ENCODE measurements around the gene CYP4F12.
"Not testable (repeated sequence)": the region's sequence is repeated elsewhere in the genome, so short reads cannot be mapped to it uniquely, and the experiment has no call there.

The CYP4F12 gene

DNA sequence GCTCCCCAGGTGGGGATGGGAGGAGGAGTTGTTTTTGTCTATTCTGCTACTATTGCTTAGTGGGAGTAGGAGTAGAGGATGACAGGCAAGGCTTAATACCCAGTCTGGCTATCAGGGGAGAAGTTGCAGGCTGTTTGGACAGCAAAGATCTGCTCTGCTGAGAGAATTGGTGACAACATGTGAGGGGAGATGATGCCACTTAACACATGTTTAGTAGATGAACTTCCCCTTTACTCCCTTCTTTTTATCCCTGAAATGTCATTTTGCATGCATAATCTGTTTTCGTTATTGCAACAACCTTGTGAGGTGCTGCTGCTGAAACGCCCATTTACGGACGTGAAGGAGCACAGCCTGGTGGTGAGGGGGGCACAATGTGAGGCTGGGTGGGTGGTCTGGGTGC lies 3.0 kb upstream of the CYP4F12 start:
- Mint-ChIP-seq H3K27me3 (peaks cover 4% of the 10 kb centered on the region), H3K4me1 (peaks cover 3% of the 10 kb centered on the region), H3K27ac (no peak overlapping the region), H3K4me3 (no peak overlapping the region), H3K9me3 (peaks cover 3% of the 10 kb centered on the region), H3K36me3 (no peaks in the 10 kb centered on the region)
- DNase-seq (ENCODE audit: low spot score in 2 of 2), result no peak
- no peak for ATAC-seq (ENCODE audit: low read depth)

DNA sequence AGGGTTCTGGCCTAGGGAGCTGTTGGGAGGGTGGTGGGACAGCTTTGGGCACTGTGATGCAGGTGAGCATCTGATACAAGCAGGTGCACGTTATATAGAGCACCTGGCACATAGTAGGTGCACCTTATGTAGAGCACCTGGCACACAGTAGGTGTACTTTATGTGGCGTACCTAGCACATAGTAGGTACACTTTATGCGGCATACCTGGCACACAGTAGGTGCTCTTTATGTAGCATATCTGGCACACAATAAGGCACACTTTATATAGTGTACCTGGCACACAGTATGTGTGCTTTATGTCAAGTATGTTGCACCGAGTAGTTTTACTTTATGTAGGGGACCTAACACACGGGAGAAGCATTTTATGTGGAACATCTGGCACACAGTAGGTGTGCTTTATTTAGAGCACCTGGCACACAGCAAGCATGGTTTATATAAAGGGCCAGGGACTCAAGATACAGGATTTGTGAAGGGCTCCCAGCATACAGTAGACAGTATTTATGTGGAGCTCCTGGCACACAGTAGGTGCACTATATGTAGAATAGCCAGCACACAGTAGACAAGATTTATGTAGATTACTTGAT lies 1.6 kb upstream of the CYP4F12 start:
- Mint-ChIP-seq H3K4me3 (no peak overlapping the region), H3K9me3 (peaks cover 3% of the 10 kb centered on the region), H3K36me3 (no peaks in the 10 kb centered on the region), H3K27me3 (peaks cover 4% of the 10 kb centered on the region), H3K4me1 (peaks cover 3% of the 10 kb centered on the region), H3K27ac (no peak overlapping the region)
- DNase-seq (ENCODE audit: low spot score in 2 of 2) (no peak), ATAC-seq (ENCODE audit: low read depth) (no peak)

DNA sequence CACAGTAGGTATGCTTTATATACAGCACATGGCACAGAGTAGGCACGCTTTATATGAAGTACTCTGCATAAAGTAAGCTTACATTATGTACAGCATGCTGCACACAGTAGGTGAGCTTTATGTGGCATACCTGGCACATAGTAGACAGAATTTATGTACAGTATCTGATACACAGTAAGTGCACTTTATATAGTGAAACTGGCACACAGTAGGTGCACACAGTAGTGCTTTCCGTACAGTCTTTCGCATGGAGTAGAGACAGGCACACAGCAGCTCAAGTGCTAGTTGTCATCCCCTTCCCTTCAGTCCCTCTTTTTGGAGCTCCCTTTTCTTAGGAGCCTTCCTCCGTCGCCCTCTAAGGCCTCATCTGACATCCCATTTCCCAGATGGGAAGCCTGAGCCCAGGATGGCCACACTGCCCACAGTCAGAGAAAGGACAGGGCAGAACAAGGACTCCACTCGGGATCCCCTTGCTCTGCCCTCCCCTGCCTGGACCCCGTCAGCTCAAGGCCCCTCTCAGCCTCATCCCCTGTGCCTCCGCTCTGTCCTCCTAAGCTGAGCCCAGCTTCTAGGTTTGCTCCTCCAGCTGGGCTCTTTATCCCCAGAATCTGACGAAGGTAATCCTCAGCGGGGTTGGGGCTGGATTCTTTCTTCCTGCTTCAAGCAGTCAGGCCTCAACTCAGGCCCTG lies 852 bp upstream of the CYP4F12 start:
- no peak for ATAC-seq (ENCODE audit: low read depth)
- Mint-ChIP-seq H3K4me1 (peaks cover 3% of the 10 kb centered on the region), H3K36me3 (no peaks in the 10 kb centered on the region), H3K27me3 (peaks cover 7% of the 10 kb centered on the region), H3K4me3 (no peak overlapping the region), H3K9me3 (peaks cover 3% of the 10 kb centered on the region), H3K27ac (no peak overlapping the region)
- DNase-seq (ENCODE audit: low spot score in 2 of 2), result no peak

DNA sequence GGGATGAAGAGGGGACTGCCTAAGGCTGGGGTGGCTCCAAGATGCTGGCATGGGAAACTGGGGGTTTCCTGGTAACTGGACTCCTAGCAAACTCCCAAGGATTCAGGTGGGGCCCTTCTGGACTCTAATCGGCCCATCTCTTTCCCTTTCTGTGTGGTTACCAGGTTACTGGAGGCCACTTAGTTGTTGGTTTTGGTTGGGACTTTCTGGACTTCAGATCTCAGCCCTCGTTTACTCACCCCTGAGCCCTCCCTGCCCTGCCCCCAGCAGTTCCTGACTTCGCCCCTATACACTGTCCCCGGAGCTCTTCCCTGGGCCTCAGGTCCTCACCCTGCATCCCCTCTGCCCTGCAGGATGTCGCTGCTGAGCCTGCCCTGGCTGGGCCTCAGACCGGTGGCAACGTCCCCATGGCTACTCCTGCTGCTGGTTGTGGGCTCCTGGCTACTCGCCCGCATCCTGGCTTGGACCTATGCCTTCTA lies 328 bp downstream of the CYP4F12 start:
- DNase-seq (ENCODE audit: low spot score in 2 of 2) (no peak), ATAC-seq (ENCODE audit: low read depth) (peak; percentile 55)
- no peak overlapping the region for H3K27ac Mint-ChIP-seq
- peaks cover 7% of the 10 kb centered on the region for H3K9me3 Mint-ChIP-seq
- peaks cover 13% of the 10 kb centered on the region for H3K27me3 Mint-ChIP-seq
- H3K4me1 Mint-ChIP-seq, result peaks cover 8% of the 10 kb centered on the region
- peaks cover 2% of the 10 kb centered on the region for H3K36me3 Mint-ChIP-seq
- H3K4me3 Mint-ChIP-seq, result no peak overlapping the region

DNA sequence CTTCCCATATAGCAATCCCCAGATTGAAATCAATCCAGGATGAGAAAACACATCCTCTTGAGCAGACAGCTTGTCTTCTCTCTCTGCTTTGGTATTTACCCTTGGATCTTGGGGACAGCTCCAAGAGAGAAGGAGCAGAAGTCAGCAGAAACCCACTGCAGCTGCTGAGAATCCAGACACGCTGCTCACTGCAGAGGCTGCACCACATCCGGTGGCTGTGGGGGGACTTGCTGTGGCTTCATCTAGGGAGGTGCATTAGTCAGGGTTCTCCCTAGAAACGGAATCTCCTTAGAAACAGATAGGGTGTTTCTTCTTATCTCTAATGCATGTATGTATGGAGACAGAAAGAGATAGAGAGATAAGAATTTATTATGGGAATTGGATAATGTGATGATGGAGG lies 2.7 kb downstream of the CYP4F12 start:
- DNase-seq (ENCODE audit: low spot score in 2 of 2) (no peak), ATAC-seq (ENCODE audit: low read depth) (no peak)
- peaks cover 12% of the 10 kb centered on the region for H3K27me3 Mint-ChIP-seq
- H3K27ac Mint-ChIP-seq, result no peak overlapping the region
- H3K36me3 Mint-ChIP-seq, result peaks cover 2% of the 10 kb centered on the region
- H3K4me3 Mint-ChIP-seq, result no peak overlapping the region
- H3K4me1 Mint-ChIP-seq, result peaks cover 8% of the 10 kb centered on the region
- peaks cover 7% of the 10 kb centered on the region for H3K9me3 Mint-ChIP-seq

DNA sequence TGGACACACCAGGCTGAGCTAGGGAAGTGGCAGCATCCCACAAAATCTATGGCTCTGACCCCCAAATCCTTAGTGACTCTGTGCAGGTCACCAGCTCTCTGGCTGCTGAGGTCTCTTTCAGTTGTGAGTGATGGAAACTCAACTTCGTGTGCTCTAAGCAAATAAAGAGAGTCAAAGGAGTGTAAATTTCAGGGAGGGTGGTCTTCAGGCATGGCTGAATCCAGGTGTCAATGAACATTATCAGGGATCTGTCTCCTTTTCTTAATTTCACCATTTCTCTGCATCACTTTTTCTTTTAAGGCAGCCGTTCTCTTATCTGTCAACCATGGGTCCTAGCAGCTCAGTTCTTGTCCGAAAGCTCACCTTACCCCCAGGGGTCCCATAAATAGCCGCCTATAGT lies 6.2 kb downstream of the CYP4F12 start:
- Mint-ChIP-seq H3K4me1 (peaks cover 8% of the 10 kb centered on the region), H3K27ac (no peak overlapping the region), H3K36me3 (peaks cover 2% of the 10 kb centered on the region), H3K9me3 (peaks cover 7% of the 10 kb centered on the region), H3K4me3 (no peak overlapping the region), H3K27me3 (peaks cover 26% of the 10 kb centered on the region)
- no peak for DNase-seq (ENCODE audit: low spot score in 2 of 2)
- no peak for ATAC-seq (ENCODE audit: low read depth)

DNA sequence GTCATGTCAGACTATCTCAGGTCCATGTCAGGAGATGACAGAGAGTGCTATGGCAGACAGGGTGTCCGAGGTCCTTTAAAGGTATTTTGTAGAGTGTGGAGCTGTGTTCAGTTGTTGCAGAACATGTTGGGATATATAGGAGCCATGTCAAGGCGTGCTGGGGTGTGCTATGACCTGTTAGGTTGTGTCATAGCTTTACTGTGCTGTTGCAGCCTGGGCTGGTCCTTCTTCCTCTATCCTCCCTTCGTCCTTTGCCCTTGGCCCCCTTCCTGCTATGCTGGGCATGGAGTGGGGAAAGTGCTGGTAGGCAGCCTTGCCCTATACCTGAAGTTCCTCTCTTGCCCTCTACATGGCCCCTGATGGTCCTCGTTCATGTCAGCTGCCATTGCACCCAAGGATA lies 7.0 kb downstream of the CYP4F12 start:
- not testable (repeated sequence) for H3K4me1 Mint-ChIP-seq; H3K27ac Mint-ChIP-seq; H3K9me3 Mint-ChIP-seq; H3K4me3 Mint-ChIP-seq; DNase-seq (ENCODE audit: low spot score in 2 of 2); H3K36me3 Mint-ChIP-seq; ATAC-seq (ENCODE audit: low read depth)
- H3K27me3 Mint-ChIP-seq, result peaks cover 30% of the 10 kb centered on the region

DNA sequence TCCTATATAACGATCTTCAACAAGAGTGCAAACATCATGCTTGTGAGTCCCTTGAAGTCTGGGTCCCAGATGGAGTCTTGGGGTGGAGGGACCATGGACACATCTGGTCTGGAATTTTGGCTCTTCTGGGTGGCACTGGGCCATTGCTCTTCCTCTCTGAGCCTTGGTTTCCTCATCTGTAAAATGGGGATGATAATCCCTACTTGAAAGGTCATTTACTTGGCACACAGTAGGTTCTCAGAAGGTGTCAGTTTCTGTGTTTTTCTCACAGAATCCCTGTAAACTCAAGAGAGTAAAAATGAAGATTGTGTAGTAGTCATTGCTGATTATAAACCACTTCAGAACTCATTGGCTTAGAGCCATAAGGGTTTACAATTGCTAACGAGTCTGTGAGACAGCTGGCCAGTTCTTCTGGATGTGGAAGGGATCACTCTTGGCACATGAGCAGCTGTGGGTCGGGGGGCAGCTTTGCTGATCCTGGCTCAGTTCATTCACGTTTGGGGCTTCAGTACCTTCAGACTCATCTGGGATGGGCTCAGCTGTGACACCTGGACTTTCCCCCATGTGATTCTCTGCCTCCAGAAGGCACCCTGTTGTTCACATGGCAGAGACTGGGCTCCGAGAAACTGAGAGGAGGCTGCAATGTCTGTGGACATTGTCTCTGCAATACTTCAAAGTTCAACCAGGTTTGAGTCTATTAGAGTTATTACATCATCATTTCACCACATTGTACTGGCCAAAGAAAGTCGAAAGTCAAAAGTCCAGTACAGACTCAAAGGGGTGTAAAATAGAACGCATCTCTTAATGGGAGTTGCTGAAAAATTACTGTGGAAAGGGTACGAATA lies 7.8 kb downstream of the CYP4F12 start:
- ATAC-seq (ENCODE audit: low read depth) (no peak), DNase-seq (ENCODE audit: low spot score in 2 of 2) (no peak)
- Mint-ChIP-seq H3K36me3 (peaks cover 4% of the 10 kb centered on the region), H3K27me3 (peaks cover 31% of the 10 kb centered on the region), H3K4me3 (no peak overlapping the region), H3K4me1 (peaks cover 5% of the 10 kb centered on the region), H3K27ac (no peak overlapping the region), H3K9me3 (peaks cover 5% of the 10 kb centered on the region)

DNA sequence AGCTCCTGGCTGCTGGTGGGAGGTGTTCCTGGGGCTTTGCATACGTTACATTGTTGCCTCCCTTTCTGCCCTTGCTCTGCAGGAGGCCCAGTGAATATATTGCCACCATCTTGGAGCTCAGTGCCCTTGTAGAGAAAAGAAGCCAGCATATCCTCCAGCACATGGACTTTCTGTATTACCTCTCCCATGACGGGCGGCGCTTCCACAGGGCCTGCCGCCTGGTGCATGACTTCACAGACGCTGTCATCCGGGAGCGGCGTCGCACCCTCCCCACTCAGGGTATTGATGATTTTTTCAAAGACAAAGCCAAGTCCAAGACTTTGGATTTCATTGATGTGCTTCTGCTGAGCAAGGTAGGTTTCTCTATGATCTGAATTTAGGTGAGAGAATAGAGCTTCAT lies 10.5 kb downstream of the CYP4F12 start:
- Mint-ChIP-seq H3K36me3 (peaks cover 6% of the 10 kb centered on the region), H3K4me3 (no peak overlapping the region), H3K9me3 (peaks cover 7% of the 10 kb centered on the region), H3K4me1 (no peaks in the 10 kb centered on the region), H3K27ac (no peak overlapping the region), H3K27me3 (peaks cover 28% of the 10 kb centered on the region)
- ATAC-seq (ENCODE audit: low read depth), result no peak
- DNase-seq (ENCODE audit: low spot score in 2 of 2), result no peak

DNA sequence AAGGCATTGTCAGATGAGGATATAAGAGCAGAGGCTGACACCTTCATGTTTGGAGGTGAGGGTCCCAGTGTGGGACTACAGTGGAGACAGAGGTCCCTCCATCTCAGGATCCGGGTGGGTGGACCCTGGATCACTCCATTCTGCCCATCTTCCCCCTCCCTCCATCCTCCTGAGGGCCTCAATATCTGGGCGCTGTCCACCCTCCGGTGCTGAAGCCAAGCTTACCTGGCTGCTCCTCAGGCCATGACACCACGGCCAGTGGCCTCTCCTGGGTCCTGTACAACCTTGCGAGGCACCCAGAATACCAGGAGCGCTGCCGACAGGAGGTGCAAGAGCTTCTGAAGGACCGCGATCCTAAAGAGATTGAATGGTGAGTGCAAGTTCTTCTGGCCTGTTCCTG lies 11.9 kb downstream of the CYP4F12 start:
- DNase-seq (ENCODE audit: low spot score in 2 of 2), result no peak
- Mint-ChIP-seq H3K36me3 (peaks cover 6% of the 10 kb centered on the region), H3K9me3 (peaks cover 13% of the 10 kb centered on the region), H3K27me3 (peaks cover 27% of the 10 kb centered on the region), H3K27ac (no peak overlapping the region), H3K4me1 (no peaks in the 10 kb centered on the region), H3K4me3 (no peak overlapping the region)
- ATAC-seq (ENCODE audit: low read depth), result no peak

DNA sequence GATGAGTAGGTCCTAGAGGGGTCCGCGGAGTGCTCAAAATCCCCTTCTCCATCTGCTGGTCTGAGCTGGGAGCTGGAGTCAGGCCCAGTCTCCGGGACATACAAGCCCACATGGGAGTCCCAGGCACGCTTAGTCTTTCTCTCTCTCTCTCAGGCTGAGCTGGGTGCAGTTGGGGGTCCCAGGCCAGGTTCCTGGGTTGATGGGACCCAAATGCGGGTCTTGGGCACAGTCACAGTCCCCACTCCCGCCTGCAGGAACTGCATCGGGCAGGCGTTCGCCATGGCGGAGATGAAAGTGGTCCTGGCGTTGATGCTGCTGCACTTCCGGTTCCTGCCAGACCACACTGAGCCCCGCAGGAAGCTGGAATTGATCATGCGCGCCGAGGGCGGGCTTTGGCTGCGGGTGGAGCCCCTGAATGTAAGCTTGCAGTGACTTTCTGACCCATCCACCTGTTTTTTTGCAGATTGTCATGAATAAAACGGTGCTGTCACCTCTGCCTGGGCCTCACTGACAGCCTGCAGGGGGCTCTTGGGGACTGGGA lies 23.8 kb downstream of the CYP4F12 start:
- no peak for ATAC-seq (ENCODE audit: low read depth)
- peaks cover 2% of the 10 kb centered on the region for H3K9me3 Mint-ChIP-seq

DNA sequence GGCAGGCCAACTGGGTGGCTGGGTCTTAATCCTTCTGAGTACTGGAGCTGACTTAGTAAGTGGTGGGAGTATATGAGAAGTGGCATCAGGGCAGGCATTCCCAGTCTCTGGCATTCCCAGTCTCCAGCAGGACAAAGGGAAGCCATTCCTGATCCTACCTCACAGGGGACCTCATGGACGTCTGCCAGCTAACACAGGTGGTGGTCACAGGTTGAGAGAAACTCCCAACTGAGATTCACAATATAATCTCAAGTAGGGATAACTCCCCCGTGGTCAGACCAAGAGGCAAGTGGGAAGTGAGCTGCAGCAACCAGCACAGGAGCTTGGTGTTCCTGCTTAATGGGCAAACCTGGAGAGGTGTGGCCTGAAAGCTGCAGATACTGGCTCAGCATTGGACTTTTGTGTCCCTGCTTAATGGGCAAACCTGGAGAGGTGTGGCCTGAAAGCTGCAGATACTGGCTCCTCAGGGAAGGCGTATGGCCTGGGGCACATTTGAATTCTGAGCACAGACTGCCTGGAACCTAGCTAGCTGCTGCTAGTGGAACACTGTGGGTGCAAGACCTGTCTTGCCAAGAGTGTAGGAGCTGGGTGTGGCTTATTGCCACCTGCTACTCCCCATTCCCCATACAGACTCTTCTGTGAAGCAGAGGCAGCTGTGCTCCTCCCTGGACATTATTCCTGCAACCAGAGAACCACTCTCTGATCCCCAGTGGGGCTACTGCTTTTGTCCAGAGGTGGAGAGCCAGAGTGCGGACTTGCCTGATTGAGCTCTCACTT lies 29.1 kb downstream of the CYP4F12 start:
- H3K27me3 Mint-ChIP-seq, result peaks cover 20% of the 10 kb centered on the region
- H3K4me3 Mint-ChIP-seq, result no peak overlapping the region
- DNase-seq (ENCODE audit: low spot score in 2 of 2) (no peak), ATAC-seq (ENCODE audit: low read depth) (no peak)
- no peaks in the 10 kb centered on the region for H3K36me3 Mint-ChIP-seq
- no peak overlapping the region for H3K27ac Mint-ChIP-seq
- no peaks in the 10 kb centered on the region for H3K4me1 Mint-ChIP-seq
- peaks cover 2% of the 10 kb centered on the region for H3K9me3 Mint-ChIP-seq

More for the DNA sequence above, 23.8 kb downstream of the CYP4F12 start:
- Mint-ChIP-seq H3K27ac (no peak overlapping the region), H3K27me3 (peaks cover 14% of the 10 kb centered on the region), H3K4me1 (no peaks in the 10 kb centered on the region), H3K36me3 (no peaks in the 10 kb centered on the region), H3K4me3 (peak overlapping the region; percentile 39)
- DNase-seq (ENCODE audit: low spot score in 2 of 2), result no peak

DNA sequence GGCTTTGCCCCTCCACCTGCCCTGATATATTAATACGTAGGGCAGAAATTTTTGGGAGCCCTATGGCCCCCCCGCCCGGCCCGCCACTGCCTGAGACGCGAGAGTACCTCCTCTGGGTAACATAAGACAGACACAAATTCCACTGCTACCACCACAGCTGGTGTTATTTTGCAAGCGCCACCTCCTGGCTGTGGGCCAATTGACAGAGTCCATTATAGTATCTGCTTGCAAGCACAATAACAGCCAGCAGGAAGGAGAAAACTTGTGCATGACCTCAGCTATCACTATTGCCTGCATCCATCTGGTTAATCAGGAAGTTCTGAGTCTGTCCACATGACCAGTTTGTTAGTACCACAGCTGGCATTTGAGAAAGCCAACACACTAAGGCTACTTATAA lies 29.6 kb downstream of the CYP4F12 start:
- H3K36me3 Mint-ChIP-seq, result no peaks in the 10 kb centered on the region
- ATAC-seq (ENCODE audit: low read depth) (no peak), DNase-seq (ENCODE audit: low spot score in 2 of 2) (no peak)
- H3K9me3 Mint-ChIP-seq, result peaks cover 2% of the 10 kb centered on the region
- H3K27me3 Mint-ChIP-seq, result peaks cover 16% of the 10 kb centered on the region
- no peaks in the 10 kb centered on the region for H3K4me1 Mint-ChIP-seq
- H3K4me3 Mint-ChIP-seq, result no peak overlapping the region
- no peak overlapping the region for H3K27ac Mint-ChIP-seq
